ENCODE measurements around the gene OSM.

DNA sequence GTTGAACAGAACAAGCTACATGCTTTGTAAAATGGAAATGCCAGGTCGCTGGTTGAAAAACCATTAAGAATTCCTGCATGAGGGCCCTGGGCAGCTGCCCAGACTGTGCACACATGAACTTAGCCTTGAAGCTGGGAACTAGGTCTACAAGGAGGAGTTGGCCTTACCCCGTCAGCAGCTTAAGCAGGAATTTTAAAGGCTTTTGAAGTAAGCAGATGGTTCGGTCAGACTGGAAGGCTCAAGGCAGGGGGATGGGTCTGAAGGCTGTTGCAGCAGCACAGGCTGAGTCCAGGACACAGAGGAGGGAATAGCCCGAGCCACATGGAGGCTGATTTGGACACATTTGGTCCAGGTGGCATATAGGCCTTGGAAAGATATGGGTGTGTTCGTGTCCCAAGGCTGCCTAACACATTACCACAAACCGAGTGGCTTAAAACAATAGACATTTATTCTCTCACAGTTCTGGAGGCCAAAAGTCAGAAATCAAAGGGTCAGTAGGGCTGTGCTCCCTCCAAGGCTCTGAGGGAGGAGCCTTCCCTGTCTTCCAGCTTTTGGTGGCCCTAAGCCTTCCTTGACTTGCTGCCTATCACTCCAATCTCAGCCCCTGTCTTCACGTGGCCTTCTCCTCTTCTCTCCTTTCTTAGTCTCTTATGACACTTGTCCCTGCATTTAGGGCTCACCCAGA, 31.7 kb downstream of the OSM start:
- TF ChIP-seq, protein P1, sequence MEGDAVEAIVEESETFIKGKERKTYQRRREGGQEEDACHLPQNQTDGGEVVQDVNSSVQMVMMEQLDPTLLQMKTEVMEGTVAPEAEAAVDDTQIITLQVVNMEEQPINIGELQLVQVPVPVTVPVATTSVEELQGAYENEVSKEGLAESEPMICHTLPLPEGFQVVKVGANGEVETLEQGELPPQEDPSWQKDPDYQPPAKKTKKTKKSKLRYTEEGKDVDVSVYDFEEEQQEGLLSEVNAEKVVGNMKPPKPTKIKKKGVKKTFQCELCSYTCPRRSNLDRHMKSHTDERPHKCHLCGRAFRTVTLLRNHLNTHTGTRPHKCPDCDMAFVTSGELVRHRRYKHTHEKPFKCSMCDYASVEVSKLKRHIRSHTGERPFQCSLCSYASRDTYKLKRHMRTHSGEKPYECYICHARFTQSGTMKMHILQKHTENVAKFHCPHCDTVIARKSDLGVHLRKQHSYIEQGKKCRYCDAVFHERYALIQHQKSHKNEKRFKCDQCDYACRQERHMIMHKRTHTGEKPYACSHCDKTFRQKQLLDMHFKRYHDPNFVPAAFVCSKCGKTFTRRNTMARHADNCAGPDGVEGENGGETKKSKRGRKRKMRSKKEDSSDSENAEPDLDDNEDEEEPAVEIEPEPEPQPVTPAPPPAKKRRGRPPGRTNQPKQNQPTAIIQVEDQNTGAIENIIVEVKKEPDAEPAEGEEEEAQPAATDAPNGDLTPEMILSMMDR (IDR thresholded peaks at IDR 0.05): no peak
- TF ChIP-seq POLR2AphosphoS5 (IDR thresholded peaks at IDR 0.05): no peak
